Germinal center (tissue), 1 donor: ENCODE measurements around the gene ANO6.

Experiments
- DNase-seq: peaks from one replicate; pipeline ENCODE4 v3.0.0; 2012; ENCODE audit warnings: mixed read lengths, low spot score

The ANO6 gene

GRCh38 chr12:45279931-45280830, 64.3 kb downstream of the ANO6 start:
- no peak for DNase-seq

GRCh38 chr12:45281994-45282393, 66.1 kb downstream of the ANO6 start:
- no peak for DNase-seq

- DNase-seq: no peak
Observed at GRCh38 chr12:45282411-45282810, 66.5 kb downstream of the ANO6 start.

GRCh38 chr12:45284096-45284901, 68.4 kb downstream of the ANO6 start:
- no peak for DNase-seq

GRCh38 chr12:45285717-45286116, 69.8 kb downstream of the ANO6 start:
- DNase-seq: no peak

GRCh38 chr12:45286621-45287020, 70.7 kb downstream of the ANO6 start:
- DNase-seq: no peak

- DNase-seq: no peak
Observed at GRCh38 chr12:45289245-45290215, 73.6 kb downstream of the ANO6 start.

GRCh38 chr12:45290216-45290605, 74.3 kb downstream of the ANO6 start:
- DNase-seq: no peak

GRCh38 chr12:45291518-45291917, 75.6 kb downstream of the ANO6 start:
- DNase-seq: no peak

- DNase-seq: no peak
Observed at GRCh38 chr12:45292486-45293195, 76.7 kb downstream of the ANO6 start.

GRCh38 chr12:45294906-45295305, 79.0 kb downstream of the ANO6 start:
- DNase-seq: no peak

GRCh38 chr12:45296046-45296586, 80.2 kb downstream of the ANO6 start:
- DNase-seq: no peak

- no peak for DNase-seq
Observed at GRCh38 chr12:45298047-45298446, 82.2 kb downstream of the ANO6 start.

GRCh38 chr12:45298721-45299692, 83.1 kb downstream of the ANO6 start:
- no peak for DNase-seq

GRCh38 chr12:45302621-45303369, 86.9 kb downstream of the ANO6 start:
- no peak for DNase-seq

- DNase-seq: no peak
Observed at GRCh38 chr12:45303945-45304344, 88.0 kb downstream of the ANO6 start.

GRCh38 chr12:45304514-45305178, 88.8 kb downstream of the ANO6 start:
- DNase-seq: no peak

GRCh38 chr12:45305907-45306306, 90.0 kb downstream of the ANO6 start:
- DNase-seq: no peak
